Sigmoid colon (tissue), 4 donors: ENCODE measurements around the gene SELENON.

ENCODE experiments used
- EP300 ChIP-seq, 4 donors: sonication (generic); formaldehyde crosslinking; IDR thresholded peaks; one replicate each; pipeline ENCODE4 v1.6.1; 2017; ENCODE audit warnings: antibody characterized with exemption in 4 of 4
- POLR2A ChIP-seq, 2 donors: fragments of 450-650 bp; IDR thresholded peaks; one replicate each; pipeline ENCODE4 v1.6.1; 2016; ENCODE audit warnings: antibody characterized with exemption in 2 of 2, mild to moderate bottlenecking in 2 of 2, moderate library complexity in 2 of 2
- POLR2AphosphoS5 ChIP-seq, 4 donors: sonication (generic); formaldehyde crosslinking; IDR thresholded peaks; one replicate each; pipeline ENCODE4 v1.6.1; 2017; ENCODE audit warnings: antibody characterized with exemption in 4 of 4
- TF ChIP-seq, protein P1 (sequence below), 4 experiments: fragments of 450-650 bp in 3 of 4; fragments of 200-600 bp in 1 of 4; IDR thresholded peaks; one replicate each; pipeline ENCODE4 v1.5.1; 2016 to 2019; ENCODE audit warnings: antibody characterized with exemption in 4 of 4, mild to moderate bottlenecking in 3 of 4, moderate library complexity in 2 of 4

DNA sequence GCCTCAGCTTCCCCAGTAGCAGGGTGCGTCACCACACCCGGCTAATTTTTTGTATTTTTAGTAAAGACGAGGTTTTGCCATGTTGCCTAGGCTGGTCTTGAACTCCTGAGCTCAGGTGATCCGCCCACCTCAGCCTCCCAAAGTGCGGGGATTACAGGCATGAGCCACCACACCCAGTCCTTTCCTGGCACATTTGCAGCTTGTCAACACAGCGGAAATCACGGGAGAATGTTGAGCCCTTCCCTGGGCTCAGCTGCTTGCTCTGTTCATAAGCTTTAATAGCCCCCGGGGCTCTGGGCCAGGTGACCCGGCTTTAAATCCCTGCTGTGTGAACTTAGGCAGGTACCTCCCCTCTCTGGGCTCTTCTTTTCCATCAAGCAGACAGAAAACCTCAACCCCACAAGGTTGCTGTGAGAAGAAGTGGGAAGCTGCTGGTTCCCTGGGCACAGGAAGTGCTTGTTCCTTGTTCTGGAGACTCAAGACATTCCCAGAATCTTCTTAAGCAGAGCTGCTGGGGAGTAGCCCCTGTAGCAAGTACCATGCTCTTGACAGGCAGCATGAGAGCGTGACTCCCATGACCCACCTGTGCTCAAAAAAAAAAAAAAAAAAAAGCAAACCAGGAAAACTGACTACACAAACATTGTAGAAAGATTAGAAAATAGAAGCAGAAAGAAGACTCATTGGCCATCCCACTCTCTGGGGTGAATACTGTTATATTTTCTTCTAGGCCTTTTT, 14.5 kb upstream of the SELENON start:
- TF ChIP-seq, protein P1, sequence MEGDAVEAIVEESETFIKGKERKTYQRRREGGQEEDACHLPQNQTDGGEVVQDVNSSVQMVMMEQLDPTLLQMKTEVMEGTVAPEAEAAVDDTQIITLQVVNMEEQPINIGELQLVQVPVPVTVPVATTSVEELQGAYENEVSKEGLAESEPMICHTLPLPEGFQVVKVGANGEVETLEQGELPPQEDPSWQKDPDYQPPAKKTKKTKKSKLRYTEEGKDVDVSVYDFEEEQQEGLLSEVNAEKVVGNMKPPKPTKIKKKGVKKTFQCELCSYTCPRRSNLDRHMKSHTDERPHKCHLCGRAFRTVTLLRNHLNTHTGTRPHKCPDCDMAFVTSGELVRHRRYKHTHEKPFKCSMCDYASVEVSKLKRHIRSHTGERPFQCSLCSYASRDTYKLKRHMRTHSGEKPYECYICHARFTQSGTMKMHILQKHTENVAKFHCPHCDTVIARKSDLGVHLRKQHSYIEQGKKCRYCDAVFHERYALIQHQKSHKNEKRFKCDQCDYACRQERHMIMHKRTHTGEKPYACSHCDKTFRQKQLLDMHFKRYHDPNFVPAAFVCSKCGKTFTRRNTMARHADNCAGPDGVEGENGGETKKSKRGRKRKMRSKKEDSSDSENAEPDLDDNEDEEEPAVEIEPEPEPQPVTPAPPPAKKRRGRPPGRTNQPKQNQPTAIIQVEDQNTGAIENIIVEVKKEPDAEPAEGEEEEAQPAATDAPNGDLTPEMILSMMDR (IDR thresholded peaks at IDR 0.05) = no peak
- no peak for TF ChIP-seq POLR2A (IDR thresholded peaks at IDR 0.05)
- no peak for TF ChIP-seq POLR2AphosphoS5 (IDR thresholded peaks at IDR 0.05)
- TF ChIP-seq EP300 (IDR thresholded peaks at IDR 0.05) = no peak
